Measurements from ENCODE around the gene OXLD1. TPM values are rescaled to one million over a fixed set of nuclear protein-coding genes. Genes with fewer than 3 reads are reported as not detected.

The OXLD1 gene
- polyA plus RNA-seq, 1 donor (not counting 4 experiments of a cell fraction or from before 2014, with no cell fraction given): 16.3 TPM

DNA sequence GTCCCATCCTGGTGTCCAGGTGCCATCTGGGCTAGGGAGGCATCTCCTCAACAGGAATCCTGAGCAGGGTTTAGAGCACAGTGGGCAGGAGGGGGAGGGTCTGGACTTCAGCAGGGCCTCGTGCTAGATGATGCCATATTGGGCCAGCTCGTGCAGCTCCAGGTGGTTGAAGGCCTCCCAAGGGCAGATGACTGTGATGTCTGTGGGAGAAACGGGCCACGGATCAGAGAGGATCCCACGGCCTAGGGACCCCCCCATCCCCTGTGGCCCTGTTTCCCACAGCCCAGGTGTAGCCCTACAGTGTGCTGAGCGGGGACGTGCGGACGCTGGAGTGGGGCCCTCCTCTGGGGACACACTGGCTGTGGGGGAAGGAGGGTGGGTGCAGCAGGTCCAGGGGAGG, 15.5 kb downstream of the OXLD1 start:
- Histone ChIP-seq H3K9ac (ENCODE audit: control insufficient read depth, extremely low read depth, insufficient read depth, low read length) (no peak overlapping the region), H3K9me1 (ENCODE audit: control insufficient read depth, extremely low read depth, insufficient read depth, low read length) (no peaks in the 10 kb centered on the region), H3K36me3 (ENCODE audit: control insufficient read depth in 2 of 2, extremely low read depth in 1 of 2, insufficient read depth in 2 of 2, low read length in 2 of 2) (no peaks in the 10 kb centered on the region), H3K27ac (ENCODE audit: control insufficient read depth, insufficient read depth, low read length) (no peak overlapping the region), H4K20me1 (ENCODE audit: control insufficient read depth, extremely low read depth, insufficient read depth, low read length) (peaks cover 4% of the 10 kb centered on the region), H3K27me3 (ENCODE audit: control insufficient read depth, extremely low read depth, insufficient read depth, low read length) (peaks cover 25% of the 10 kb centered on the region), H3K4me3 (ENCODE audit: control insufficient read depth in 2 of 3, extremely low read depth in 1 of 3, insufficient read depth in 2 of 3, low read depth in 1 of 3, low read length in 3 of 3) (no peak overlapping the region), H3K9me3 (ENCODE audit: control insufficient read depth, low read depth, low read length) (no peaks in the 10 kb centered on the region), H2AFZ (ENCODE audit: control insufficient read depth, low read length) (no peak overlapping the region), H3K4me2 (ENCODE audit: control insufficient read depth, extremely low read depth, insufficient read depth, low read depth, low read length) (no peak overlapping the region), H3K4me1 (ENCODE audit: control insufficient read depth, extremely low read depth, insufficient read depth, low read length) (no peaks in the 10 kb centered on the region), H3K79me2 (ENCODE audit: control insufficient read depth, insufficient read depth, low read length) (no peaks in the 10 kb centered on the region)
- dilution Hi-C loops (cut with MboI; ENCODE audit: extremely low pct_ligation_motif_present, low sequenced_read_pairs): no loop called here
- no peak for DNase-seq (ENCODE audit: low read depth, low spot score)
- no peak for FAIRE-seq
- TF ChIP-seq EZH2 (IDR thresholded peaks at IDR 0.05; ENCODE audit: low read length) (no peak), CTCF (optimal IDR thresholded peaks at IDR 0.05 in 1 of 3, IDR thresholded peaks at IDR 0.05 in 1 of 3, conservative IDR thresholded peaks at IDR 0.05 in 1 of 3; ENCODE audit: extremely low read depth in 1 of 3, insufficient read depth in 2 of 3, low read length in 3 of 3) (no peak)

DNA sequence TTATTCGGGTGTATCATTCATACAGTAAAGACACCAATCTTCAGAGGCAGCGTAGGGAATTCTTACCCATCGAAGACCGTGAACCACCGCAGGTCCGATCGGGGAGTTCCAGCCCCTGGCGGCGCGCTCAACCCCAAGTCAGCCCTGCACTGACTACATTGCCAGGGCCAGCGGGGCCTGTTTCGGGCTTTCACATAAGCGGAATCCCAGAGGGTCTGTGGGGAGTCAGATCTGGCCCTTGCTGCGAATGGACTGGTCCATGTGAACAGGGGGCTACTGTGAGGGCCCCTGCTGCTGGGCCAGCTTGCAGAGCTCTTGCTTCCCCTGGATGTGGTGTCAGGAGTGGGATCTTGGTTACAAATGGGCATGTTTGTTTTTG, 17.7 kb downstream of the OXLD1 start:
- Histone ChIP-seq H3K4me2 (ENCODE audit: control insufficient read depth, extremely low read depth, insufficient read depth, low read depth, low read length) (no peak overlapping the region), H2AFZ (ENCODE audit: control insufficient read depth, low read length) (no peak overlapping the region), H3K79me2 (ENCODE audit: control insufficient read depth, insufficient read depth, low read length) (no peaks in the 10 kb centered on the region), H3K9ac (ENCODE audit: control insufficient read depth, extremely low read depth, insufficient read depth, low read length) (no peak overlapping the region), H3K9me3 (ENCODE audit: control insufficient read depth, low read depth, low read length) (no peaks in the 10 kb centered on the region), H3K27ac (ENCODE audit: control insufficient read depth, insufficient read depth, low read length) (no peak overlapping the region), H3K4me3 (ENCODE audit: control insufficient read depth in 2 of 3, extremely low read depth in 1 of 3, insufficient read depth in 2 of 3, low read depth in 1 of 3, low read length in 3 of 3) (no peak overlapping the region), H4K20me1 (ENCODE audit: control insufficient read depth, extremely low read depth, insufficient read depth, low read length) (peaks cover 4% of the 10 kb centered on the region), H3K36me3 (ENCODE audit: control insufficient read depth in 2 of 2, extremely low read depth in 1 of 2, insufficient read depth in 2 of 2, low read length in 2 of 2) (peaks cover 0 to 3% of the 10 kb centered on the region in 2 experiments), H3K4me1 (ENCODE audit: control insufficient read depth, extremely low read depth, insufficient read depth, low read length) (no peaks in the 10 kb centered on the region), H3K27me3 (ENCODE audit: control insufficient read depth, extremely low read depth, insufficient read depth, low read length) (peaks cover 25% of the 10 kb centered on the region), H3K9me1 (ENCODE audit: control insufficient read depth, extremely low read depth, insufficient read depth, low read length) (no peaks in the 10 kb centered on the region)
- TF ChIP-seq CTCF (optimal IDR thresholded peaks at IDR 0.05 in 1 of 3, IDR thresholded peaks at IDR 0.05 in 1 of 3, conservative IDR thresholded peaks at IDR 0.05 in 1 of 3; ENCODE audit: extremely low read depth in 1 of 3, insufficient read depth in 2 of 3, low read length in 3 of 3) (no peak), EZH2 (IDR thresholded peaks at IDR 0.05; ENCODE audit: low read length) (peak; percentile 58)
- FAIRE-seq (no peak), DNase-seq (ENCODE audit: low read depth, low spot score) (no peak)
- dilution Hi-C loops (cut with MboI; ENCODE audit: extremely low pct_ligation_motif_present, low sequenced_read_pairs): no loop called here

All from keratinocyte (primary cell).